Vagina (tissue), 2 donors: ENCODE data around the gene TMEM135. TPM values are rescaled to one million over a fixed set of nuclear protein-coding genes. Genes with fewer than 3 reads are reported as not detected.
"Not testable (repeated sequence)": the region's sequence is repeated elsewhere in the genome, so short reads cannot be mapped to it uniquely, and the experiment has no call there.

Experiments used
- DNase-seq, 2 donors: peaks; one replicate each; pipeline ENCODE4 v3.0.0-alpha.2; 2017; ENCODE audit errors: extremely low spot score in 2 of 2
- H3K27ac ChIP-seq: fragments of 200-600 bp; sonication (generic); one replicate; pipeline ENCODE4 v1.5.1; 2019
- H3K27me3 ChIP-seq: fragments of 200-600 bp; sonication (generic); one replicate; pipeline ENCODE4 v1.5.1; 2019
- H3K36me3 ChIP-seq, 2 donors: fragments of 200-600 bp; sonication (generic); one replicate each; pipeline ENCODE4 v1.5.1; 2017 to 2019
- H3K4me1 ChIP-seq: fragments of 200-600 bp; sonication (generic); one replicate; pipeline ENCODE4 v1.5.1; 2019
- H3K4me3 ChIP-seq, 2 donors: fragments of 200-600 bp; sonication (generic); 1 replicate in 1 of 2; 2 replicates in 1 of 2; pipeline ENCODE4 v1.5.1; 2016 to 2019
- H3K9me3 ChIP-seq: fragments of 200-600 bp; sonication (generic); one replicate; pipeline ENCODE4 v1.5.1; 2019
- CTCF ChIP-seq, 3 experiments: fragments of 450-650 bp in 2 of 3; fragments of 200-600 bp in 1 of 3; sonication (generic) in 1 of 3; IDR thresholded peaks; one replicate each; pipeline ENCODE4 v1.5.1; 2017 to 2019; ENCODE audit warnings: antibody characterized with exemption in 3 of 3, mild to moderate bottlenecking in 2 of 3, moderate library complexity in 2 of 3
- POLR2A ChIP-seq, 2 donors: fragments of 450-650 bp; IDR thresholded peaks; one replicate each; pipeline ENCODE4 v1.6.1; 2017; ENCODE audit warnings: antibody characterized with exemption in 2 of 2, mild to moderate bottlenecking in 2 of 2, moderate library complexity in 2 of 2
- POLR2AphosphoS5 ChIP-seq, 2 donors: sonication (generic); formaldehyde crosslinking; IDR thresholded peaks; one replicate each; pipeline ENCODE4 v1.9.0; 2017; ENCODE audit warnings: antibody characterized with exemption in 2 of 2, mild to moderate bottlenecking in 2 of 2, low read depth in 1 of 2; ENCODE audit not compliant: insufficient read depth in 1 of 2
- intact Hi-C: fragments of 100-400 bp; cut with DNase I; formaldehyde crosslinking; loops from one replicate; pipeline ENCODE4 v1.15.1; 2023
- total RNA-seq: library from RNA; depleted of rRNA; stranded (reverse); fragments of >200 nt; gene quantifications from one replicate; pipeline ENCODE4 v1.2.3, GENCODE V29; 2016

TMEM135 gene
- total RNA-seq, 1 donor from 2014 or later = 17.2 TPM

DNA sequence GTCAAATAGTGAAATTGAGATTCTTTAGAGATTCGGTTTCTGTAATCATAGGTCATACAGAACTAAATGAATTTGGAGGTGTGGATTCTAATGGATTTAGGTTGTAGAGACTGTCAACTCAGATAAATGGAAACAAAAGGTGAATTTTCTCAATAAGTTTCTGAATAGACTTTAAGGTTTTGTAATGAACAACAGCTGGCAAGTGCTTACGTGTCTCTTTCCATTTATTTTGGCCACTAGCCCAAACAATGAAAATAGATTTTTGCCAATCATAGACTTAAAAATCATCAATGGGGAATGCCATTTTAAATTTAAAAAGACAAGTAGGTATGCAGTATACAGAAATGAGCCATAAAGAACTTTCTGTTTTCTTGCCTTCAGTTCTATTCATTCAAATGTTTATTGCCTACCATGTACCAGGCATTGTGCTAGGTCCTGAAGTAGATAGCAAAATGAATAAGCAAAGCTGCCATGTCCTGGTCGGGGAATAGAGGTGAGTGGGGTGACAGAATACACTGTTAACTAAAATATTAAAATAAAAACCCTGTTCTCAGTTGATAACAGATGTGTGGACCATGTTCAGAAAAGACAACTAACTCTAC, 16.9 kb upstream of the TMEM135 start:
- intact Hi-C loops = no loop called here
- no peak for DNase-seq
- H3K4me1 ChIP-seq = no peaks in the 10 kb centered on the region
- no peak overlapping the region for H3K4me3 ChIP-seq
- TF ChIP-seq POLR2A (IDR thresholded peaks at IDR 0.05) (no peak), POLR2AphosphoS5 (IDR thresholded peaks at IDR 0.05; ENCODE audit: insufficient read depth in 1 of 2, low read depth in 1 of 2) (no peak), CTCF (IDR thresholded peaks at IDR 0.05) (no peak)
- H3K9me3 ChIP-seq = no peaks in the 10 kb centered on the region
- H3K27ac ChIP-seq = no peak overlapping the region
- H3K36me3 ChIP-seq = no peaks in the 10 kb centered on the region
- no peaks in the 10 kb centered on the region for H3K27me3 ChIP-seq

GRCh38 chr11:87022254-87022653, 15.5 kb upstream of the TMEM135 start:
- H3K4me3 ChIP-seq = no peak overlapping the region
- no peak overlapping the region for H3K27ac ChIP-seq
- no peaks in the 10 kb centered on the region for H3K36me3 ChIP-seq
- no peak for DNase-seq
- no peaks in the 10 kb centered on the region for H3K27me3 ChIP-seq
- intact Hi-C loops = no loop called here
- TF ChIP-seq POLR2AphosphoS5 (IDR thresholded peaks at IDR 0.05; ENCODE audit: insufficient read depth in 1 of 2, low read depth in 1 of 2) (no peak), CTCF (IDR thresholded peaks at IDR 0.05) (no peak), POLR2A (IDR thresholded peaks at IDR 0.05) (no peak)
- H3K4me1 ChIP-seq = no peaks in the 10 kb centered on the region
- H3K9me3 ChIP-seq = no peaks in the 10 kb centered on the region

DNA sequence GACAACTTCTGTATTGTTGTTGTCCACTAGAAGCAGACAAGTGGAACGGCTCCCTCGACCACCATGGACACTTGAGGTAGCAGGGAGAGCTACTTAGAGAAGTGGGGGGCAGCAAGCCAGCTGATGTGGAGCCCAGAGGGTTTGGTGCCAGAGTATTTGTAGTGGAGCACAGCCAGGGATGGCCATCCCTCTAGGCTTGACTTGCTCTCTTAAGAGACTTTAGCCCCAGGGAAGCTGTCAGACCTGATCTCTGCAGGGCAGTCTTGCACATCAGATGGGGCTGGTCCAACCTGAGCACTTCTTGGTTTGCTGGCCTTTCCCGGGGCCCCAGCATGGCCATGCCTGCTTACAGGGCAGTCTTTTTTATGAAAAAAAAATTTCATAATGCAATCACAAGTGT, 15.0 kb upstream of the TMEM135 start:
- TF ChIP-seq POLR2AphosphoS5 (IDR thresholded peaks at IDR 0.05; ENCODE audit: insufficient read depth in 1 of 2, low read depth in 1 of 2) (no peak), CTCF (IDR thresholded peaks at IDR 0.05) (no peak), POLR2A (IDR thresholded peaks at IDR 0.05) (no peak)
- no peak for DNase-seq
- H3K4me3 ChIP-seq = no peak overlapping the region
- H3K4me1 ChIP-seq = no peaks in the 10 kb centered on the region
- no peaks in the 10 kb centered on the region for H3K9me3 ChIP-seq
- H3K27ac ChIP-seq = no peak overlapping the region
- intact Hi-C loops = no loop called here
- H3K36me3 ChIP-seq = no peaks in the 10 kb centered on the region
- no peaks in the 10 kb centered on the region for H3K27me3 ChIP-seq

DNA sequence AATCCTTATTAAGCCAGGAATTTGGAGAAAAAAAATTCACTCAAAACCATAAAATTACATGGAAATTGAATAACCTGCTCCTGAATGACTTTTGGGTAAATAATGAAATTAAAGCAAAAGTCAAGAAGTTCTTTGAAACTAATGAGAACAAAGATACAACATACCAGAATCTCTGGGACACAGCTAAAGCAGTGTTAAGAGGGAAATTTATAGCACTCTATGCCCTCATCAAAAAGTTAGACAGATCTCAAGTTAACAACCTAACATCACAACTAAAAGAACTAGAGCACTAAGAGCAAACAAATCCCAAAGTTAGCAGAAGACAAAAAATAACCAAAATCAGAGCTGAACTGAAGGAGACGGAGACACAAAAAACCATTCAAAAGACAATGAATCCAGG, 11.3 kb upstream of the TMEM135 start:
- H3K27me3 ChIP-seq, DNase-seq, H3K4me3 ChIP-seq, H3K9me3 ChIP-seq, H3K36me3 ChIP-seq, H3K27ac ChIP-seq, H3K4me1 ChIP-seq, intact Hi-C loops: not testable (repeated sequence)

- H3K36me3 ChIP-seq = no peaks in the 10 kb centered on the region
- TF ChIP-seq POLR2A (IDR thresholded peaks at IDR 0.05) (no peak), POLR2AphosphoS5 (IDR thresholded peaks at IDR 0.05; ENCODE audit: insufficient read depth in 1 of 2, low read depth in 1 of 2) (no peak), CTCF (IDR thresholded peaks at IDR 0.05) (no peak)
- H3K27ac ChIP-seq = no peak overlapping the region
- intact Hi-C loops = no loop called here
- DNase-seq = no peak
- H3K9me3 ChIP-seq = no peaks in the 10 kb centered on the region
- no peaks in the 10 kb centered on the region for H3K4me1 ChIP-seq
- H3K4me3 ChIP-seq = no peak overlapping the region
- H3K27me3 ChIP-seq = no peaks in the 10 kb centered on the region
These were observed 7.2 kb upstream of the TMEM135 start for GRCh38 chr11:87030458-87031054.
